ENCODE measurements around the gene OAS3. TPM values are rescaled to one million over a fixed set of nuclear protein-coding genes. Genes with fewer than 3 reads are reported as not detected.

Gene OAS3
- total RNA-seq, 1 donor from 2014 or later: 27.2 TPM

- H3K36me3 Mint-ChIP-seq (ENCODE audit: low read depth): peaks cover 89% of the 10 kb centered on the region
- ChIA-PET CTCF (interaction anchor here (1.3 to 1.6 kb wide), 2 partner anchors 105 to 168 kb away, joined by 3 to 5 read pairs; no protein-coding TSS in a partner anchor), POLR2A (interaction anchor here (0.6 to 0.8 kb wide), 2 partner anchors 15 to 25 kb away, joined by 7 to 16 read pairs; no protein-coding TSS in a partner anchor)
- no peak for ATAC-seq (ENCODE audit: low read depth)
- H3K4me1 Mint-ChIP-seq: no peaks in the 10 kb centered on the region
- intact Hi-C loops (cut with micrococcal nuclease): no loop called here
- peaks cover 4% of the 10 kb centered on the region for H3K9me3 Mint-ChIP-seq
- no peak for TF ChIP-seq CTCF (IDR thresholded peaks at IDR 0.05)
- H3K27ac Mint-ChIP-seq: no peak overlapping the region
- DNase-seq: no peak
- no peak overlapping the region for H3K4me3 Mint-ChIP-seq
- no peaks in the 10 kb centered on the region for H3K27me3 Mint-ChIP-seq
These were observed 67.5 kb downstream of the OAS3 start for GRCh38 chr12:113005762-113006161.

DNA sequence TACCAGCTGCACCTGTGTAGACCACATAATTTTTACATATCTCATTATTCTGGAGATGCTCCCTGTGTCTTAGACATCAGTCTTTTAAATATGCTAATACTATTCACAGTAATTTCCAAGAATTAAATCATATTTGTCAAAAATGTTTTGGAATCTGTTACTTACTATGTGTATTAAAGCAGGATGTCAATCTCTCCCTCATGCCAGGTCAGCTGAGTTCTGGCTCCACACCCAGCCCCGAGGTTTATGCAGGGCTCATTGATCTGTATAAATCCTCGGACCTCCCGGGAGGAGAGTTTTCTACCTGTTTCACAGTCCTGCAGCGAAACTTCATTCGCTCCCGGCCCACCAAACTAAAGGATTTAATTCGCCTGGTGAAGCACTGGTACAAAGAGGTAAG lies 67.9 kb downstream of the OAS3 start:
- intact Hi-C loops (cut with micrococcal nuclease): no loop called here

DNA sequence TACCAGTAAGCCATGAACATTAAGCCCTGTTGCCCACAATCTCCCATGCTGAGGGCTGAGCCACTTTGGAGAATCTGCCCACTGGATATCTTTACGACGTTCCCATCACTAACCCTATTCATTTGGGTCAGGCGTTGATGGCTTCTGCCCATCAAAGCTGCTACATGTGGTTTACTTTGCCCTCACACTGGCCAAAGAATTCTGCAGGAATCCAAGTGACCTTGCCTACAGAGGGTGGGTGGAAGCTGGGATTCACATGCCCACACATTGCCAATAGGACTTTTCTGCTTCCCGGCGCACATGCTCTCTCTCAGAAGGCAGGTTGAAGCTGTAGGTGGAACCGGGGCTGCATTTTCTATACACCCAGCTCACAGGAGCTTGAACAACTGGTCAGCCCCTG lies 68.4 kb downstream of the OAS3 start:
- intact Hi-C loops (cut with micrococcal nuclease): no loop called here
- Mint-ChIP-seq H3K27ac (no peak overlapping the region), H3K4me3 (no peak overlapping the region), H3K27me3 (no peaks in the 10 kb centered on the region), H3K36me3 (ENCODE audit: low read depth) (peaks cover 94% of the 10 kb centered on the region), H3K4me1 (no peaks in the 10 kb centered on the region), H3K9me3 (peaks cover 6% of the 10 kb centered on the region)
- CTCF ChIA-PET: interaction anchor here (1.0 to 2.5 kb wide), 4 partner anchors 8 to 167 kb away, joined by 3 to 9 read pairs (median 4); no protein-coding TSS in a partner anchor
- no peak for TF ChIP-seq CTCF (IDR thresholded peaks at IDR 0.05)
- ATAC-seq (ENCODE audit: low read depth): no peak
- POLR2A ChIA-PET: interaction anchor here (0.8 kb wide), 1 partner anchor 16 kb away, joined by 7 read pairs; no protein-coding TSS in a partner anchor
- no peak for DNase-seq

More for the DNA sequence above, 67.9 kb downstream of the OAS3 start:
- Mint-ChIP-seq H3K4me3 (no peak overlapping the region), H3K27ac (no peak overlapping the region), H3K36me3 (ENCODE audit: low read depth) (peaks cover 92% of the 10 kb centered on the region), H3K27me3 (no peaks in the 10 kb centered on the region), H3K4me1 (no peaks in the 10 kb centered on the region), H3K9me3 (peaks cover 6% of the 10 kb centered on the region)
- POLR2A ChIA-PET: interaction anchor here (0.8 kb wide), 1 partner anchor 16 kb away, joined by 7 read pairs; no protein-coding TSS in a partner anchor
- CTCF ChIA-PET: interaction anchor here (1.3 to 2.5 kb wide), 3 partner anchors 13 to 168 kb away, joined by 3 to 9 read pairs (median 5); no protein-coding TSS in a partner anchor
- no peak for DNase-seq
- no peak for ATAC-seq (ENCODE audit: low read depth)
- no peak for TF ChIP-seq CTCF (IDR thresholded peaks at IDR 0.05)

DNA sequence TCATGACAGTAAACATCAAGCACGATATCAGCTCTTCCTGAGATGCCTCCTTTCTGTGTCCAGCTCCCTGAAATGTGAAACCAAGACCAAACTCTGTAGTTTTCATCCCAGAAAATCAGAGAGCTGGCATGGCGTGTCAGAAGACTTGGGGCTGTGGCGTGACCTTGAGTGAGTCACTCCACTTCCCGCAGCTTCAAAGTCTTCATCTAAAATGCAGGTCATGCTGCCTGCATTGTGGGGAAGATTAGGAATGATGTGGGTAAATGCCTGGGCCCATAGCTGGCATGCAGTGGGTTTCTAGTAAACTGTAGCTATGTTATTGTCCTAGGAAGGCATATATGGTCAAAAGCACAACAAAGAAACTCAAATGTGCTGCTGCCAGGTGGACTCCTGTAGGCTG lies 68.9 kb downstream of the OAS3 start:
- CTCF ChIA-PET: interaction anchor here (1.0 to 2.5 kb wide), 3 partner anchors 8 to 106 kb away, joined by 3 to 9 read pairs (median 5); no protein-coding TSS in a partner anchor
- ATAC-seq (ENCODE audit: low read depth) (no peak), DNase-seq (no peak)
- H3K4me3 Mint-ChIP-seq: no peak overlapping the region
- H3K9me3 Mint-ChIP-seq: peaks cover 6% of the 10 kb centered on the region
- H3K36me3 Mint-ChIP-seq (ENCODE audit: low read depth): peaks cover 95% of the 10 kb centered on the region
- intact Hi-C loops (cut with micrococcal nuclease): no loop called here
- H3K27ac Mint-ChIP-seq: no peak overlapping the region
- POLR2A ChIA-PET: interaction anchor here (0.7 kb wide), 1 partner anchor 17 kb away, joined by 4 read pairs; no protein-coding TSS in a partner anchor
- no peaks in the 10 kb centered on the region for H3K27me3 Mint-ChIP-seq
- H3K4me1 Mint-ChIP-seq: no peaks in the 10 kb centered on the region
- no peak for TF ChIP-seq CTCF (IDR thresholded peaks at IDR 0.05)

DNA sequence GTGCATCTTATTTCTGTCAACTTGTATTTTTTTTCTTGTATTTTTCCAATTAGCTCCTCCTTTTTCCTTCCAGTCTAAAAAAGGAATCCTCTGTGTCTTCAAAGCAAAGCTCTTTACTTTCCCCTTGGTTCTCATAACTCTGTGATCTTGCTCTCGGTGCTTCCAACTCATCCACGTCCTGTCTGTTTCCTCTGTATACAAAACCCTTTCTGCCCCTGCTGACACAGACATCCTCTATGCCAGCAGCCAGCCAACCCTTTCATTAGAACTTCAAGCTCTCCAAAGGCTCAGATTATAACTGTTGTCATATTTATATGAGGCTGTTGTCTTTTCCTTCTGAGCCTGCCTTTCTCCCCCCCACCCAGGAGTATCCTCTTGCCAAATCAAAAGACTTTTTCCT lies 72.4 kb downstream of the OAS3 start:
- intact Hi-C loops (cut with micrococcal nuclease): no loop called here
- Mint-ChIP-seq H3K27ac (no peak overlapping the region), H3K4me1 (no peaks in the 10 kb centered on the region), H3K9me3 (peaks cover 6% of the 10 kb centered on the region), H3K36me3 (ENCODE audit: low read depth) (peaks cover 63% of the 10 kb centered on the region), H3K27me3 (no peaks in the 10 kb centered on the region), H3K4me3 (no peak overlapping the region)
- DNase-seq: no peak
- ChIA-PET CTCF (no interaction called here), POLR2A (no interaction called here)
- TF ChIP-seq CTCF (IDR thresholded peaks at IDR 0.05): no peak
- no peak for ATAC-seq (ENCODE audit: low read depth)

Data from activated B cell treated with CpG ODN at 0.5 μM for 24 hours (primary cell).